PC-3 (cell line): ENCODE data around the gene HIGD1C. TPM values are rescaled to one million over a fixed set of nuclear protein-coding genes. Genes with fewer than 3 reads are reported as not detected.

Experiments
- ATAC-seq: fragments of 200-7000 bp; cut with Tn5 transposase; 2 replicates; pipeline ENCODE4 v1.9.1; 2020; ENCODE audit warnings: mild to moderate bottlenecking, moderate library complexity
- BruUV-seq: library from RNA; stranded (reverse); fragments of 400-500 nt; replicated peaks from 2 replicates; lab custom pipeline; 2021; lab: Mats Ljungman, UMichigan
- CTCF ChIA-PET: fragments of 300-600 bp; sonication (Branson Sonifier 250); formaldehyde crosslinking; loops from one replicate; lab custom pipeline; 2022; ENCODE audit warnings: antibody characterized with exemption; lab: Charles Lee
- POLR2A ChIA-PET: fragments of 300-600 bp; sonication (Branson Sonifier 250); formaldehyde crosslinking; loops from one replicate; lab custom pipeline; 2022; ENCODE audit warnings: antibody characterized with exemption; ENCODE audit not compliant: unreplicated experiment; lab: Charles Lee
- DNase-seq: peaks from one replicate; pipeline ENCODE4 v3.0.0-alpha.2; 2015
- H2AFZ ChIP-seq: fragments of 300-600 bp; sonication (generic); 2 replicates; pipeline ENCODE4 v1.6.0; 2016; ENCODE audit warnings: antibody characterized with exemption, low read length
- H3F3A ChIP-seq: fragments of 300-600 bp; sonication (generic); one replicate; pipeline ENCODE4 v1.6.0; 2017; ENCODE audit warnings: antibody characterized with exemption, low read length, control low read depth, mild to moderate bottlenecking; ENCODE audit not compliant: unreplicated experiment
- H3K27ac ChIP-seq: fragments of 300-600 bp; sonication (generic); 2 replicates; pipeline ENCODE4 v1.5.1; 2016; ENCODE audit warnings: mild to moderate bottlenecking, low read length
- H3K27me3 ChIP-seq: fragments of 300-600 bp; sonication (generic); 2 replicates; pipeline ENCODE4 v1.6.1; 2016; ENCODE audit warnings: low read length, mixed read lengths
- H3K36me3 ChIP-seq: fragments of 300-600 bp; sonication (generic); 2 replicates; pipeline ENCODE4 v1.6.1; 2016; ENCODE audit warnings: low read depth, mixed run types, low read length, mixed read lengths
- H3K4me1 ChIP-seq: fragments of 300-600 bp; sonication (generic); 2 replicates; pipeline ENCODE4 v1.5.1; 2016; ENCODE audit warnings: low read length; ENCODE audit not compliant: insufficient read depth
- H3K4me2 ChIP-seq: fragments of 300-600 bp; sonication (generic); 2 replicates; pipeline ENCODE4 v1.6.0; 2016; ENCODE audit warnings: low read length
- H3K4me3 ChIP-seq: fragments of 300-600 bp; sonication (generic); 2 replicates; pipeline ENCODE4 v1.5.1; 2016; ENCODE audit warnings: mild to moderate bottlenecking, low read length, mixed read lengths
- H3K79me2 ChIP-seq: fragments of 300-600 bp; sonication (generic); 2 replicates; pipeline ENCODE4 v1.6.1; 2017; ENCODE audit warnings: low read length, mixed read lengths
- H3K9ac ChIP-seq: fragments of 300-600 bp; sonication (generic); 2 replicates; pipeline ENCODE4 v1.6.0; 2016; ENCODE audit warnings: mild to moderate bottlenecking, low read length
- H3K9me2 ChIP-seq: fragments of 300-600 bp; sonication (generic); replicated peaks from 2 replicates; pipeline ENCODE4 v1.6.1; 2016; ENCODE audit warnings: mixed run types, low read length, mixed read lengths
- H3K9me3 ChIP-seq: fragments of 300-600 bp; sonication (generic); 2 replicates; pipeline ENCODE4 v1.6.1; 2016; ENCODE audit warnings: low read length, mixed read lengths
- H4K20me1 ChIP-seq: fragments of 300-600 bp; sonication (generic); 2 replicates; pipeline ENCODE4 v1.6.1; 2016; ENCODE audit warnings: low read length, mixed read lengths
- EZH2 ChIP-seq: fragments of 300-600 bp; sonication (generic); IDR thresholded peaks from one replicate; pipeline ENCODE4 v1.6.1; 2017; ENCODE audit warnings: antibody characterized with exemption, mild to moderate bottlenecking, low read length; ENCODE audit not compliant: unreplicated experiment
- EZH2phosphoT487 ChIP-seq: fragments of 300-600 bp; sonication (generic); IDR thresholded peaks from 2 replicates; pipeline ENCODE4 v1.6.1; 2018; ENCODE audit warnings: mild to moderate bottlenecking, antibody characterized with exemption, low read length, borderline replicate concordance
- intact Hi-C: fragments of 100-400 bp; cut with micrococcal nuclease; formaldehyde crosslinking; loops from 2 replicates; pipeline ENCODE4 v1.9.0; 2023
- total RNA-seq: library from RNA; depleted of rRNA; stranded (reverse); fragments of >200 nt; gene quantifications from 2 replicates; pipeline ENCODE4 v1.2.3, GENCODE V29; 2014
- TF ChIP-seq, protein P1 (sequence below): fragments of 300-600 bp; sonication (generic); conservative IDR thresholded peaks from 2 replicates; pipeline ENCODE4 v1.5.1; 2017; ENCODE audit warnings: antibody characterized with exemption, low read depth, mild to moderate bottlenecking, low read length

HIGD1C gene
- total RNA-seq, 1 experiment from 2014 or later = not detected

DNA sequence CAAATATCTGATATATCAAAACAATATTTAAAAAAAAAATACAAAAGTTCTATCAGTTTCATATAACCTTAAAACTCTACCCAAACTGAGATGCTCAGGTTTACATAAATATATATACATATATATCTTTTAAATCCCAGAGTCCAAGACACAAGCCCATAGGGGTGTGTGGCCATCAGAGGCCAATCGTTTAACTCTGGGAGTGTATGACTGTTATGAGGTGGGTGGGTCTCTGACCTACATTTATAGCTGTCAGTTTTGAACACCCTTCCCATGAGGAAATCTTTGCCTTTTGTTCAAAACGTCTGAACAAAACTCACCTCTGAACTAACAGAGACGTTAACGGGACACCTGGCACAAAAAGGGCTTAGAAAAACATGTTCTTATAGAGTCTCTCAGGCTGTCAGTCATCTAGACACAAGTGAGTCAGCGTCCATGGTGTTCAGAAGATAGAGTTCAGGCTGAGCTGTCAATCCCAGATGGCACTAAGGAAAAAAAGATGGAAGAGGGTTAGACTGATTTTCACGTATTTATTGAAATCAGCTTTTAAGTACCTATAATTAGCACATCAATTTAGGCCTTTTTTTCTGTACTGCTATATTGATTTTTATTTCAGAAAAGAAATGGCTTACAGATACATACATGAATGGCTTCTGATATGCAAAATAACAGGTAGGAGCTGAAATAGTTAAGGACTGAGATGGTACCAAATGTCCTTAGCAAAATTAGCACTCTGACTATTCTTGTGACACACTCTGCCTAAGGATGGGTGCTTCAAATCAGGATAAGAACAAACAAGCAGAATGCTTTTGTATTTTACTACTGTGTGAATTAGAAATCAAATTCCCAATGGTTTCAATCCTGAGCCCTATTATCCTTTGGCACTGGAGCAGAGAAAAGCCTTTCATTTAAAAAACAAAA is 29.2 kb downstream of the HIGD1C start:
- Histone ChIP-seq H2AFZ (no peak overlapping the region), H3K79me2 (no peaks in the 10 kb centered on the region), H3K9me2 (no peaks in the 10 kb centered on the region), H4K20me1 (no peaks in the 10 kb centered on the region), H3K4me2 (no peak overlapping the region), H3K4me1 (peaks cover 4% of the 10 kb centered on the region; the same call in 1 of the 2 replicates), H3K36me3 (peaks cover 12% of the 10 kb centered on the region), H3K27ac (no peak overlapping the region), H3K9ac (no peak overlapping the region), H3K4me3 (no peak overlapping the region), H3K27me3 (no peaks in the 10 kb centered on the region), H3K9me3 (no peaks in the 10 kb centered on the region), H3F3A (no peaks in the 10 kb centered on the region)
- no peak for DNase-seq
- ATAC-seq = no peak
- CTCF ChIA-PET = no interaction called here
- intact Hi-C loops = no loop called here
- POLR2A ChIA-PET = no interaction called here
- BruUV-seq = no TSS peak
- TF ChIP-seq EZH2phosphoT487 = no peak
- TF ChIP-seq, protein P1, sequence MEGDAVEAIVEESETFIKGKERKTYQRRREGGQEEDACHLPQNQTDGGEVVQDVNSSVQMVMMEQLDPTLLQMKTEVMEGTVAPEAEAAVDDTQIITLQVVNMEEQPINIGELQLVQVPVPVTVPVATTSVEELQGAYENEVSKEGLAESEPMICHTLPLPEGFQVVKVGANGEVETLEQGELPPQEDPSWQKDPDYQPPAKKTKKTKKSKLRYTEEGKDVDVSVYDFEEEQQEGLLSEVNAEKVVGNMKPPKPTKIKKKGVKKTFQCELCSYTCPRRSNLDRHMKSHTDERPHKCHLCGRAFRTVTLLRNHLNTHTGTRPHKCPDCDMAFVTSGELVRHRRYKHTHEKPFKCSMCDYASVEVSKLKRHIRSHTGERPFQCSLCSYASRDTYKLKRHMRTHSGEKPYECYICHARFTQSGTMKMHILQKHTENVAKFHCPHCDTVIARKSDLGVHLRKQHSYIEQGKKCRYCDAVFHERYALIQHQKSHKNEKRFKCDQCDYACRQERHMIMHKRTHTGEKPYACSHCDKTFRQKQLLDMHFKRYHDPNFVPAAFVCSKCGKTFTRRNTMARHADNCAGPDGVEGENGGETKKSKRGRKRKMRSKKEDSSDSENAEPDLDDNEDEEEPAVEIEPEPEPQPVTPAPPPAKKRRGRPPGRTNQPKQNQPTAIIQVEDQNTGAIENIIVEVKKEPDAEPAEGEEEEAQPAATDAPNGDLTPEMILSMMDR = no peak
- no peak for TF ChIP-seq EZH2

DNA sequence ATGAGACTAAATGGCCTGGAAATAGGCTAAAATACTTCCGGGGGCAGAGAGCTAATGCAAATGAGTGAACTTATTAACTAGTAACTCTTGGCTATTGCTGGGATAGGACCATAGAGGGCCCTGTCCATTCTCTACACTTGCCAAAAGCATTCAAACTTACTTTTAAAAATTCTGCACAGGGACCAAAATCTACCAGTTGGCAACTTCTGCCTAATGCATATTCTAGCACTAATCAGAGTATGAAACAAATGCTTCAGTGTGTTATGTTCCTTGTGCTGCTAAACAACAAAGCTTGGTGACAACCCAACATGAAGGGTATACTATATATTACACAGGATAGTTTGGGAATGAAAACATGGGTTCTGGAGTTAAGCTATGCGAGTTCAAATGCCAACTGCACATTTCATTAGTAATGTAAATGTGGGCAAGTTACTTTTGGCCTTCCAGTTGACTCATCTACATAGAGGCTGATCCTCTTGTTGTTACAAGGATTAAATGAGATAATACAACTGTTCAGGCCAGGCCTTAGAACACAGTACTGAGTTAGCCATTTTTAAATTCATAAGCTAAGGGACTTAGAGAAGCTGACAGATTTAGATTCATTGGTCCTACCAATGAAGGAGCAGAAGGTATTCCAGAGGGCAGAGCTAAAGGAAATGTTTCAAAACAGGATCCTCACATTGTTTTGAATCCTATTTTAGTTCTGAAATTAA is 32.4 kb downstream of the HIGD1C start:
- no TSS peak for BruUV-seq
- H4K20me1 ChIP-seq = no peaks in the 10 kb centered on the region
- intact Hi-C loops = no loop called here
- no peaks in the 10 kb centered on the region for H3K9me3 ChIP-seq
- no peak overlapping the region for H3K9ac ChIP-seq
- DNase-seq (no peak), ATAC-seq (no peak)
- H3K4me3 ChIP-seq = no peak overlapping the region
- no peak overlapping the region for H2AFZ ChIP-seq
- H3K27me3 ChIP-seq = no peaks in the 10 kb centered on the region
- no peaks in the 10 kb centered on the region for H3F3A ChIP-seq
- H3K27ac ChIP-seq = no peak overlapping the region
- H3K79me2 ChIP-seq = no peaks in the 10 kb centered on the region
- H3K4me1 ChIP-seq = peaks cover 4% of the 10 kb centered on the region; the same call in 1 of the 2 replicates
- no peak overlapping the region for H3K4me2 ChIP-seq
- TF ChIP-seq EZH2 = no peak
- TF ChIP-seq, protein P1 = no peak
- no peak for TF ChIP-seq EZH2phosphoT487
- H3K36me3 ChIP-seq = peaks cover 8% of the 10 kb centered on the region; the same call in 1 of the 2 replicates
- H3K9me2 ChIP-seq = no peaks in the 10 kb centered on the region
- ChIA-PET POLR2A (interaction anchor here (0.6 kb wide), 1 partner anchor 40 kb away, joined by 3 read pairs; no protein-coding TSS in a partner anchor), CTCF (interaction anchor here (0.8 kb wide), 1 partner anchor 159 kb away, joined by 14 read pairs; no protein-coding TSS in a partner anchor)
